Measurements from ENCODE around the gene GPX1.

DNA sequence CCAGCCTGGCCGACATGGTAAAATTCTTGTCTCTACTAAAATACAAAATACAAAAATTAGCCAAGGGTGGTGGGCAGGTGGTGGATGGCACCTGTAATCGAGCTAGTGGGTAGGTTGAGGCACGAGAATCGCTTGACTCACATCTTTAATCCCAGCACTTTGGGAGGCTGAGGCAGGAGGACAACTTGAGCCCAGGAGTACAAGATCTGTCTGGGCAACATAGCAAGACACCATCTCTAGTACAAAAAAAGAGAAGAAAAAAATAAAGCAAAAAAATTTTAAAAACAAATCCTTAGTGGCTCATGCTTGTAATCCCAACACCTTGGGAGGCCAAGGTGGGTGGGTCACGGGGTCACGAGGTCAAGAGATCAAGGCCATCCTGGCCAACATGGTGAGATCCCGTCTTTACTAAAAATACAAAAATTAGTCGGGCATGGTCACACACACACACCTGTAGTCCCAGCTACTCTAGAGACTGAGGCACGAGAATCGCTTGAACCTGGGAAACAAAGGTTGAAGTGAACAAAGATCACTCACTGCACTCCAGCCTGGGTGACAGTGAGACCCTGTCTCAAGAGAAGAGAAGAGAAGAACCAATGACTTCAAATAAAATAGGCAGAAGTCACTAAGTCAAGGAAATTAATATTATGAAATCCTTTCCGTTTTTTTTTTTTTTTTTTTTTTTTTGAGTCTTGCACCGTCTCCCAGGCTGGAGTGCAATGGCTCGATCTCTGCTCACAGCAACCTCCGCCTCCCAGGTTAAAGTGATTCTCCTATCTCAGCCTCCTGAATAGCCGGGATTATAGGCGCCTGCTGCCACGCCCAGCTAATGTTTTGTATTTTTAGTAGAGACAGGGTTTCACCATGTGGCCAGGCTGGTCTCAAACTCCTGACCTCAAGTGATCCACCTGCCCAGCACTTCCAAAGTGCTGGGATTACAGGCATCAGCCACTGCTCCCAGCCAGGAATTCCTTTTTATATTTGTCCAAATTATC is 48.7 kb upstream of the GPX1 start:
- no peak for TF ChIP-seq CTCF (IDR thresholded peaks at IDR 0.05)
- no peak for TF ChIP-seq POLR2A (IDR thresholded peaks at IDR 0.05)
- no peak for TF ChIP-seq EP300 (IDR thresholded peaks at IDR 0.05)
